Measurements from ENCODE around the gene BARHL2. TPM values are rescaled to one million over a fixed set of nuclear protein-coding genes. Genes with fewer than 3 reads are reported as not detected.

BARHL2 gene
- polyA plus RNA-seq, 1 donor: not detected

DNA sequence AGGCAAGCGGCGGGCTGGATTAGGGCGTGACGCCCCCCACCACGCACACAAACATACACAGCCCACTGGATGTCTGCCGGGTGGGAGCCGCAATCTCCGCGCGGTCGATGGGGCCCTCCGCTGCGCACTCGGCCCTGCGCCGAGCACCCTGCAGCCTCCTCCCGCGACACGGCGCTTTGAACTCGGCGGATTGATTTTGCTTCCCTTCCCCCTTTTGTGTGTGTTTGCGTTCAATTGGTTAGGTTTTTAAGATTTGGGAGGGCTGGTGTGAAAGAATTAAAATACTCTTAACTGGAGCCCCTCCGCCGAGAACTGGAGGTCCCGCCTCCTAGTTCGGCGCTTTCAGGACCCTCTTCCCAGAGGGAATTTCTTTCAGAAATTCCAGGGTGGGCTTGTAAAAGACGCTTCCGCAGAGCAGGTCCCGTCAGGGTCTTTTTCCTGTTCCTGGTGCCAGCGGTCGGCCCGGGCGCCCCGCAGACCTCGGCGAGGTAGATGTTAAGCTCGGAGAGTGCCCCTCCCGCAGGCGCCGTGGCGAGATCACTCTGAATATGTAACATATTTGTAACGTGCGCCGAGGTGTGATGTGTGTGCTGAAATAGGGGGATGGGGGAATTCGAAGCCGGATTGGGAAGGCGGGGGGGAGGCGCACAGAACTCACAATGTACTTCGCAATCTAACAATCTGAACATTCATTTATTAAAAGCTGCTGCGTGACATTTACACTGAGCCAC is 8.0 kb upstream of the BARHL2 start:
- DNase-seq: no peak

DNA sequence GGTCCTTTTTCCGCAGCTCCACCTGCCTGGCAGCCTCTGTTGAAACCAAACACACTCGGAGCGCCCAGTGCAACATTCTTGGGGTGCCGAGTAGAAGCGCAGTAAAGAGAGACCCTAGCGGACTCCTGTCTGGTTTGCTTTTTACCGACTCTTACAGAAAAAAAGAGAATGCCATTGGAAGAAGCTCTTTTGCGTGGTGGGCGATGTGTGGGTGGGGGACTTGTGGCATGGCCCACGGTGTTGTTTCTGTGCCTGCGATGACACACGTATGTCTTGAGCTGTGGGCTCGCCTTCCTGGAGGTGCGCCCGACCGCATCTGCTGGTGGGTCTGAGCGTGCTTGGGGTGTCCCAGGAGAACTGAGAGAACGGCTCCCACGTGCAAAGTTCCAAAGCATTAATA is 7.3 kb upstream of the BARHL2 start:
- no peak for DNase-seq

DNA sequence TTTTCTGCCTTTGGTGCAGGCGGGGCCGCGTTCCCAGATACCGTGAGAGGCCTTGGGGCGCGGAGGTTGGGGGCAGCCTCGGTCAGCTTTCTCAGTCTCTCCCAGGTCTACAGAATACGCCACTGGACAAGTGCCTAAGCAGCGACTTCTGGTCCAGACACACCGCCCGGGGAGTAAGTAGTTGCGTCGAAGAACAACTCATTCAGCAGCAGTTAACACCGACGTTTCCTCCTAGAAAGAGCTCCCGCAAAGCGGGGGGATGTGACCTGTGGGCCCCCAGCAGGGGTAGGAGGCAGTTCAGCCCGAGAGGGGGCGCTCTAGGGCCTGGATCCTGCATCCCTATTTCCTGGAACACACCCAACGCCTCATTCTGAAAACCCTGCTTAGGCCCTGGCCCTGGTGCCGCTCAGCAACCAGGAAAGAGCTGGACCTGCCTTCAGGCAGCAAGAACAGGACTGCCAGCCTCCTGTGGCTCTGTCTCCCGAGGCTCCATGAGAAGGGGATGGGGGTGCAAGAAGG is 6.5 kb upstream of the BARHL2 start:
- no peak for DNase-seq

DNA sequence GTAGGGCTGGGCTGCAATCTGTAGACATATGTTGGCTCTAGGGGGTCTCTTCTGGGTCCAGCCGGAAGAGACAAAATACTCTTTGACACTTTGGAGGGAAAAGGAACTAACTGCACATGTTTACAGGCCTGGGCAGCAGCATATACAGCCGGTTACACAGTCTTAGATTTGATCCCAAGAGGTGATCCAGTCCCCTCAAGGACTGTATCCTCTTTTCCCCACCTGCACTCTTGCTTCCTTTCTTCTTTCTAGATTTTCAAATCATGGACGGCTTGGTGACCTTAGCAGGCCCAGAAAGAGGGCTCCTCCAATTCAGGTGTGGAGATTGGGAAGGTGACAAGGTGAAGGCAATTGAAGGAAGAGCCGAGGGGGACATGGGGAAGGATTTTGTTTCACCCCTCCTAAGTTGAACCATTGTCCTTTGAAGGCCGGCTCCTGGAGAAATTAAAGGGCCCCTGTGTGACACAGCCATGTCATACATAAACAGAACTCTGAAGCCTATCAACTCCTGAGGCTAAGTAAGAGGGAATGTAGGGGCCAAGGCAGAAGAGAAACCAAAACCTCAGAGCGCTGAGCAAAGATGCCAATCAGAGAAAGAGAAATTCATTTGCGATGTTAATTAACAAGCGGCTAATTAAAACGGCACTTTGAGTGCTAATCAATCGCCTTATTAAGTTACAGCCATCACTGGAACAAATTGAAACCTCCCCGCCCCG is 5.9 kb upstream of the BARHL2 start:
- no peak for DNase-seq

DNA sequence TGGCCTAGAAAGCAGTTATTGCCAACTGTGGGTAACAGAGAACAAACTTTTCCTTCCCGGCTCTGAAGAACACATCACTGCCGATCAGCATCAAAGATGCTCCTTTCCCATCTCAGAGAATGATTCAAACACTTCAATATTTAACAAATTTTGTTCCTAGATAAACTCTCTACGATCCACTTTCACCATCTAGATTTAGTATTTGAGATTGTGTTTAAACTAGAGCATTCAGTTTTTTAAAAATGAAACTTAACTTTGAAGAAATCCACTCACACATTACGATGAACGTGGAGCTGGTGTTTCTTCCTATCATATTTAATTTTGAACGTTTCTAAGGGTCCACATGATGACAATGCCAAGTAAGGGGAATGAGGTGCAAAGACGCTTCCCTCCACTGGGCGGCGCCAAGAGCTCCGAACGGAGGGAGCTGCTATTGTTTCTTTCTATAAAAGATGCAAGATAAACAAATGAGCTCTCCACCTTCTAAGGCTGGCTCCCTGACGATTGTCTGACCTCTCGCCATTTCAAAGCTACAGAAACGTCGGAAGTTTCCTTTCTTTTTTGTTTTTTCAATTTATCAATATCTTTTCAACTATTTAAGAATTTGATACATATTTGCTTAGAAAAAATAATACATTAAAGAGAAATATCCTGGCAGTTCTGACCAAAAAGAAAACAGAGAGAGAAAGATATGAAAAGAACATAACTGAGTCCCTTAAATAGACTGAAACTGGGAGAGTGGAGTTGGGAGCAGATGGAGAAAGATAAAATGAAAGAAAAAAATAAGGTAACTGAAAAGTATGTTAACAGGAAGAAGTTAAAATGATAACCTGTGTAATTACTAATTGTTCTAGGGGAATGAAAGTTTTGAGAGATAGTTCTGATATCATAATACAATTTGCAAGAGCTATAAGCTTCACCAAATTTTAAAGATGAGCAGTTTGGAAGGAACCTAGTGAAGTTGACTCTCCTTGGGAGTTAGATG is 4.4 kb upstream of the BARHL2 start:
- DNase-seq: no peak

DNA sequence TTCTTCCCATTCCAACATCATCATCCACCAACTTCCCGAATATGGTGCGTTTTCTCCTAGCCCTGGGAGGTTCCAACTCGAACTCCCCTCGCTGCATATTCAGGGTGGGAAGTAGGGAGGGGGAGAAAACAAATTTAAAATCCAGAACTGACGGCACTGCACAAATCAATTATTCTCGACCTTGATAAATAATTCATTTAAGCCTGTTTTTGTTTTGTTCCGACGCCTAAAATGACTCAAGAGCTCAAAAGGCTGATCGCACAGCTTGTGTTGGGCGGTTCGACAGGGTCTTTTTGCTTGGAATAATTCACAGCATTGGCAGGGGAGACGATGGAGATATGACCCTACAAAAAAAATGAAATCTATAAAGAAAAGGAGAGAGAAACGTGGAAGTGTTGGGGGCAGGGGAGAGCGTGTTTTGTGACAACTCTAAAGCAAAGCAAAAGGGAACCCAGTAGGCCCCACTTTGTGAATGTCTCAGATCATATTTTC is 3.1 kb upstream of the BARHL2 start:
- DNase-seq: no peak

DNA sequence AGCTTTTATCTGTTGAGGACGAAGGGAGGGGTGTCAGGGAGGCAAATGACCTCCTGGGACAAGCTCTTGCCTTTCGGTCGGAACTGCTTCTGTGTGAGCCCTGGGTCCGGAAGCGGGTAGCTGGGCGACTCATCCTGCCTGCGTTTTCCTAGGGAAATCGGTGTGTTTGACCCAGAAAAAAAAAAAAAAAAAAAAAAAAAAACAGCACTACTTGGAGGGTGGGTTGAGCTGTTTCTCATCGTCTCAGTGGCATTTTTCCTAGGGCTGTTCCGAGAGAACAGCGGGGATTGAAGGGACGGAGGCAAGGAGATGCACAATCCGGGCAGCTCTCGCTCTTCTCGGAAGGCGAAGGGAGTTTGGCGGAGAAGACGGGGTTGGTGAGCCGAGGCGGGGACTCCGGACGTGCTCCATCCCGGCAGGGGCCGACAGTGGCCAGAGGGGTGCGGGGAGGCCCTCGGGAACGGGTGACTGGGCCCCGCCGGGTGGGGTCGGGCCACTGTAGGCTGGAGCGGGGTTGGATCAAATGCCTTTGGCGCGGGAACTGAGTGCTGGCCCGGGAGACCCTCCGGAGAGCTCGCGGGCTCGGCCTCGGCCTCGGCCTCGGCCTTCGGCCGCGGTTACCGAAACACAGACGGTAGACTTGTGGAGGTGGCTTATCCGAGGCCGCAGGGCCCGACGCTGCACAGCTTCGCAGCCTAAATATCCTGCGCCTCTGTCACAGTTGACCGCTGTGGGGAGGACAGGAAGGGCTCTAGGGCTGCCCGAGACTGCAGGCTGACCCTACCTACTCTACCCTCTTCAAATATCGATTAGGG is 2.4 kb upstream of the BARHL2 start:
- DNase-seq: no peak

DNA sequence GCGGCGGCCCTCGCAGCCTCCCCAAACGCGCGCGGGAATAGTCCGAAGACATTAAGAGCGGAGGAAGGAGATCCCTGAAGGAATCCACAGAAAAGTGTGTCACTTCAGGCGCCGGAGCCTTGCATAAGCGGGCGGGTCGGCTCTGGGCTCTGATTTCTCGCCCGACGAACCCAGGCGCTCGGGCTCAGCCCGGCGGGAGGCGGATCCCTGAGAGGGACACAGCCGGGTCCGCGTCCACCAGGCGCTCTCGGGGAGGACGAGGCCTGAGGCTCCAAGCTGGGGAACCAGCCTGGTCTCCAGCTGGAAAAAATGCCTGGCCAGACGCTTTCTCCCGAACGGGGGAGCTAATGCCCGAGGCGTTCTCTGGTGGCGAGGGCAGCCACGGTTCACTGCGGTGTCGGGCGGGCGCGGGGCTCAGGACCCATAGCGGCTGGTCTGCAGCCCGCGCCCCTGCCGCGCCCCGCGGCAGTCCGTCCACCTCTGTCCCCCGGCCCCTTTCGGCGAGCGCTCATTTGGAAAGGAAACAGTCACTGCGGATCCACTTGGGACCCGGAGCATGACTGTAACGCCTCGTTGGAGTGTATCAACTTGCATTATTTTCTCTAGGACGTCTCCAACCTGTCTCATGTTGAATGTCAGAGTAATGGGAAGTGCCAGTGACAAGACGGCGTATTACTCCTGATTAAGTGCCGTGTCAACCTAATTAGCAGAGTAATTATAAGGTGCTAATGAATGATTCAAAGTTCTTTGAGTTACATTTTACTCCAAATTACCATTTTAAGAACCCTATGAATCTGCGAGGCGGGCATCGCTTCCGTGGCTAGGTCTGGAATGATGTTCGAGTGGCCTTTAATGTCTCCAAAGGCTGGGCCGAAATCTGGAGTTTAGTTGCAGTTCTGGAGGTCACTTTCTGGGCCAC is 1.6 kb upstream of the BARHL2 start:
- no peak for DNase-seq

DNA sequence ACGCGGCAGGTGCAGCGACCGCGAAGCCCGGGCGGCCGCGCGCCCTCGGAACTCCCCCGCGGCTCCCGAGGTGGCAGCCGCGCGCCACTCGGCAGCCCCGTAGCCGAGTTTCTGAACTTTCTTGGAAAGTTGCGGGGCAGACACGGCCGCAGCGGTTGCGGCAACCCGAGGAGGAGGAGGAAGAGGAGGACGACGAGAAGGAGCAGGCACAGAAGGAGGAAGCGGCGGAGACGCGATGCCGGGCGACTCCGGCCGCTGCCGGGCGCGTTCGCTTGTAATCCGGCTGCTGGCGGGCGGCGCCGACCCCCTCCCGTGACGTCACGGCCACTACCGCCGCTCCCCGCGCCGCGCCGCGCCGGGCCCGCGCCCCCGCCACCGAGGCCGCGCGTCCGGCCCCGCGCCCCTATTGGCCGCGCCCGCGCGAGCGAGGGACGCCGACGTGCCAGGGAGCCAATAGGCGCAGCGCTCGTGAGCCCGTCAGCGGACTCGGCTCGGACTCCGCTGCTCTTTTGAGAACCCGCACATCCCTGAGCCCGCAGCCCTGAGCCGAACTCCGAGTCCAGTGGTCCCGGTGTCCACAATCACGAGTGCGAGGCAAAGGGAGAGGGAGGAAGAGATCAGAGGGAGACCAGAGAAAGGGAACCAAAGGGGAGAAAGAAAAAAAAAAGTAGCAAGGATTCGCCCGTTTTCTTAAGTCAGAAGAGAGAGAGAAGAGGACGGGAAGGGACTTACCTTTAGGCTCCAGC is 736 bp upstream of the BARHL2 start:
- no peak for DNase-seq

DNA sequence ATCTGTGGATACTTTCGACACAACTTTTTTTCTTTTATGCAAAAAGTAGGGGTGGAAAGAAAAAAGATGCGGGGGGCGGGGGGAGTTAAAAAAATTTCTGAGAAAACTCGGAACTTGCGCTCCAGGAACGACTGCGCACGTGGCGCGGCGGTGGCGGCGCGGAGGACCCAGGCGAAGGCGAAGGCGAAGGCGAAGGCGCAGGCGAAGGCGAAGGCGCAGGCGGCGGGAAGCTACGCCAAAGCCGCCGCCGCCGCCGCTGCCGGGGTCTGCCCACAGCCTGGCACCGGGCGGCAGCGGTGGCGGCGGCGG is 208 bp upstream of the BARHL2 start:
- DNase-seq: no peak

DNA sequence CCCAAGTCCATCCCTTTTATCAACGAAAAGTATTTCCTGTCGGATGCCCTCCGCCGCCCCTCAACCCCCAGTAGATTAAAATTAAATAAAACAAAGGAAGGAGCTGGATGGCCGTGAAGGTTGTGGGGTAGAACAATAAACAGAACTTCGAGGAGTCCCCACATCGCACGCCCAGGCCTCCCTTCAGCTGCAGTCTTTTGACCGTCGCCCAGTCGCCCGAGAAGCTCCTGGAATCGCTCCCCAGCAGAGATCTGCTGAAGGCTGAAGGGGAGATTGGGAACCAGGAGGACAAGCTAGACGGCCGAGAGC is 905 bp downstream of the BARHL2 start:
- no peak for DNase-seq

DNA sequence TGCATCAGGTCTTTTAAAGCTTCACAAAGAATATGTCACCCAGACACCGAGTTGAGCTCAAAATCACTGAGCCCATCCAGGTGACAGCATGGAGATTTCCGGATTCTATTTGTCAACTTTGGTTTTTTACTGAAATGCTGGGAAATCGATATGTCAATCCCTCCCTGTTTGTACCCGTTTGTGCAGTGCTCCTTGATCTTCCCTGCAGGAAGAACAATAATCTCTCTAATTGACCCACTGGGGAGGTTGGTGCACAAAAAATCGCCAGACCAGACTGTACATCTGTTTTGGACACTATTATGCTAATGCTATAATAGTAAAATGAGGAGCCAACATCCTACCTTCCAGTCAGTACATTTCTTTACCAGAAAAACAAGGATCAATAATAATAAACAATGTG is 1.8 kb downstream of the BARHL2 start:
- no peak for DNase-seq

DNA sequence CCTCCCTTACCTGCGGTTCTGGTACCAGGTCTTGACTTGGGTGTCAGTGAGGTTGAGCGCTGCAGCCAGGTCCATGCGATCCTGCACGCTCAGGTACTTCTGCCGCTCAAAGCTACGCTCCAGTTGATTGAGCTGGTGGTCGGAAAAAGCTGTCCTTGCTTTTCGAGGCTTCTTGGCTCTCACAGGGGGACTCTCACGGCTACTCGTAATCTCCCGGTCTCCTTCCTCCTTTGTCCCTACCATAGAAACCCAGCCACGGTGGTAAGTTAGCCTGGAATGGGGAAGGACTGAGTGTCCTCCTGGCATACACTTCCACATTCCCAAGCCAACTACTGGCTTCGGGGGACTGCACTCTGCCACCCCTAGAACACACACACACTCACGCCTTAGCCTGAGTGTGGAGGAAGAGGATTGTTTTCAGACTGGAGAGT is 2.6 kb downstream of the BARHL2 start:
- no peak for DNase-seq

DNA sequence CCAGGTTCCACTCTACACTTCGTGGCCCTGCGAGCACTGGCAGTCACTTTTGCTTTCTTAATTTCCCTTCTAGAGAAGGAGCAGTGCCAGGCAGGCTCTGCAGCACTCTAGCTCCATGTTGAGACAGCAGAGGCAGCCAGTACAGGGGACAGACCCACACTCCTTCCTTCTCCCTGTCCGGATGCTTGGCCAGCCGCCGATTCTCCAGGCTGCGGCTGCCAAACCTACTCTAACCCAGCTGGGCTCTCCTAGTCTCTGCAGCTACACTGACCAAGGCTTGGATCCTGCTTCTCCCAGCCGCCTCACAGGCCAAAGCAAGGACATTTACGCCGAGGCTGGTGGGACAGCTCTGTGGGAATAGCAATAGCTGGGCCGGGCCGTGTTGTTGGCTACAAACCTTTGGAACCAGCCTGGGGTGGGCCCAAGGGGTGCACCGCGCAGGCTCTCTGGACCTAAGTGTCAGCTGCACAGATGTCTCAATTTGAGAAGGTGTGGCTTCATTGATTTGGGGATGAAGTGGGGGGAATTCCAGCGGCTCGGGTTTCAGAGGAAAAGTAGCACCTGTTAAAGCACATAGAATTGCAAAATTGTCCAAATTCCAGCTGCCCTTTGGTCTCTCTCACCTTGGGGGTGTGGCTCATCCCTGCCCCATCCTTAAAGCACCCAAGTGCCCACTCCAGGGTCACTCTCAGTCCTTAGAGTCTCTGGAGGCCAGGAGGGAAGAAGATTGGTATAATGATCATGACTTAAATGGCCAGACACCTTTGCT is 3.2 kb downstream of the BARHL2 start:
- no peak for DNase-seq

DNA sequence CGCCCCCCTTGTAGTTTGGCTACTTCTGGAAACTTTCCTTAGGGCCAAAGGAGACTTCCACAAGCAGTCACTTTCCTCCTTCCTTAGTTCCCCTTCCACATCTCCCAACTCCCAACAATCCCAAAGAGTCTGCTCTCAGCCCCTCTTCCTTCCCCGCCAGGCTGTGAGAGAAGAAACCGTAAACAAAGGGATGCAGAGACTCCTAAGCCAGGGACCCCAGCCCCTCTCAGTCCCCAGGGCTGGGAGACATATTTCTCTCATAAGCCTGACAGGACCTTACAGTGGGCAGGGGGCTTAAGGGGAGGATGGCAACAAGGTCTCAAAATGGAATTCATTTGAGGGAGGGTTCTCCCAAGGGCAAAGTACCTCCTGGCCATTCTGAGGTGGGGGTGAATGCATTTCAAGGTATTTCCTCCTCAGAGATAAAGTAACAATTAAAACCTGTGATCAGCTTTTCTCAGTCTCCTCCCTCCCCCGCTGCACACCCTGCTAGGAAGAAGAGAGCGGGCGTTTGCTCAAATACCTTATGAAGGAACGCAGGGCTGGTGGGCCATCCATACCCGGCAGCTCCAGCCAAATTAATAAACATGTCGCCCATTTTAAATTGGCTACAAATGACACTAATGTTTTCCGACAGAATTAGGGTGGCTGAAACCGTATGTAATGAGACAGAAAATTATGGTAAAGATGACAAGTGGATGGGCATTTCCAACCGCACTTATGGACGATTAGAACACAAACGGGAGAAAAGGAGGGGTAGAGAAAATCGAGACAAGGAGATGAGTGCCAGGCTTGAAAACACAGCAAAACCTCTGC is 4.0 kb downstream of the BARHL2 start:
- DNase-seq: no peak

DNA sequence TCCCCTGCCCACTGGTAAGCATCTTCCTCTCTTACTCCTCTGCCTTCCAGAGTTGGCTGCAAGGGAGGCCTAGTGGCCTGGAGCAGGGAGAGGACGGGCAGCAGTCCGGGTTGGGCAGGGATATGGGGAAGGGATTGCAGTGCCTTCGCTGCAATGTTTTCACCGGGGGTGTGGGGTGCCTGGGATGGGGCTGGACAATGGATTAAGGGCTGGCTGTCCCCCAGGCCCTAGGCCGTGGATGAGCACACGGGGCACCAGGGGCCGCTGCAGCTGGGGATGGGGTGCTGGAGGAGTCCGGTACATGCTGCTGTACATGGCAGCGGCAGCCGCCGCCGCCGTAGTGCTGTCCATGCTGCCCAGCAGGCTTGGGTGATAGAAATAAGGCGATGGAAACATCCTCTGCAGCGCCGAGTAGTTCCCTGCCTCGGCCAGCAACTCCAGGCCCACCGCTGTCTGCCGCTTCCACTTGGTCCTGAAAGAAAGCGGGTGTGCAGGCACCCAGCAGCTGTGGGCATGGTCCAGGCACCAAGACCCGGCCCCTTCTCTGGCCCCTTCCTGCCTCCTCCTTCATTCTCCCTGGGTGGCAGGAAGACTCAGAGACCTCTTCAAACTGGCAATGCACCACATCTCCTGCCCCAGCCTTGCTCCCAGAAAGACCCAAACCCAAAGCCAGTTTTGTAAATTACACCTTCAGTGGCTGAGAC is 4.8 kb downstream of the BARHL2 start:
- no peak for DNase-seq

DNA sequence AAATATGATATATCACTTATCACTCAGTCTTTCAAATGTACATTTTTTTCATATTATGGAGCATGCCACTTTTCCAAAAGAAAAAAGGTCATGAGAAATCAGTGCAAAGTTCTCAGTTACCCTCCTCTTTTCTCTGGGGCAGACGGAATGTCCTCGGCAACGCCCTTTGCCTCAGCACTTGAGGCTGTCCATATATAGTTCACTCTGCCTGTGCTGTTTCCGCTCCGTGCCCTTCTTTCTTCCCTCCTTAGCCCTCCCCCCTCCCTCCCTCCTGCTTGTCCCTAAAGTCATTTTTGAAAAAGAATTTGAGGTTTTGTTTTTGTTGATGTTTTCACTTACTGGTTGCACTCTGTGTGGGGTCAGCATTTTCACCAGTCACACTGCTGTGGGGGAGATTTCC is 5.4 kb downstream of the BARHL2 start:
- DNase-seq: no peak
